SK-N-SH treated with all-trans-retinoic acid at 6 μM for 48 hours (cell line): ENCODE data around the gene OR7A10.

Experiments
- ATAC-seq: fragments of 200-7000 bp; cut with Tn5 transposase; 3 replicates; pipeline ENCODE4 v1.9.1; 2020; ENCODE audit warnings: mild to moderate bottlenecking, moderate library complexity
- ARNTL ChIP-seq: fragments of 450-650 bp; formaldehyde crosslinking; IDR thresholded peaks from 2 replicates; pipeline ENCODE4 v1.5.0; 2020; ENCODE audit warnings: low read depth, mild to moderate bottlenecking, moderate library complexity, borderline replicate concordance
- BACH2 ChIP-seq: fragments of 250-450 bp; sonication (Bioruptor Pico); IDR thresholded peaks from 2 replicates; pipeline ENCODE4 v1.9.0; 2021; ENCODE audit warnings: mild to moderate bottlenecking, borderline replicate concordance
- CSDC2 ChIP-seq: fragments of 250-450 bp; sonication (Bioruptor Pico); IDR thresholded peaks from 2 replicates; pipeline ENCODE4 v1.5.0; 2020; ENCODE audit warnings: mild to moderate bottlenecking, moderate library complexity
- ESRRG ChIP-seq: fragments of 250-450 bp; sonication (Bioruptor Pico); IDR thresholded peaks from 2 replicates; pipeline ENCODE4 v1.6.1; 2021; ENCODE audit warnings: mild to moderate bottlenecking
- GLIS3 ChIP-seq: fragments of 250-450 bp; sonication (Bioruptor Pico); IDR thresholded peaks from 2 replicates; pipeline ENCODE4 v1.5.0; 2020; ENCODE audit warnings: mild to moderate bottlenecking, moderate library complexity
- ISL1 ChIP-seq: fragments of 250-450 bp; sonication (Bioruptor Pico); IDR thresholded peaks from 2 replicates; pipeline ENCODE4 v2.1.2; 2022; ENCODE audit warnings: mild to moderate bottlenecking, moderate library complexity
- OSR1 ChIP-seq: fragments of 250-450 bp; sonication (Bioruptor Pico); IDR thresholded peaks from 2 replicates; pipeline ENCODE4 v1.8.0; 2022; ENCODE audit warnings: moderate library complexity, mild to moderate bottlenecking, inconsistent platforms
- PPARA ChIP-seq: fragments of 250-450 bp; sonication (Bioruptor Pico); IDR thresholded peaks from 2 replicates; pipeline ENCODE4 v1.5.0; 2020; ENCODE audit warnings: mild to moderate bottlenecking, borderline replicate concordance
- RARB ChIP-seq: fragments of 250-450 bp; sonication (Bioruptor Pico); IDR thresholded peaks from 2 replicates; pipeline ENCODE4 v1.8.0; 2021; ENCODE audit warnings: mild to moderate bottlenecking, moderate library complexity
- SNAI2 ChIP-seq: fragments of 250-450 bp; sonication (Bioruptor Pico); IDR thresholded peaks from 2 replicates; pipeline ENCODE4 v1.5.0; 2020; ENCODE audit warnings: mild to moderate bottlenecking, moderate library complexity
- TCF4 ChIP-seq: fragments of 250-450 bp; sonication (Bioruptor Pico); IDR thresholded peaks from 2 replicates; pipeline ENCODE4 v1.8.0; 2021; ENCODE audit warnings: mild to moderate bottlenecking, moderate library complexity, borderline replicate concordance
- TOX ChIP-seq: fragments of 250-450 bp; sonication (Bioruptor Pico); IDR thresholded peaks from 2 replicates; pipeline ENCODE4 v1.8.0; 2021; ENCODE audit warnings: mild to moderate bottlenecking, moderate library complexity, borderline replicate concordance
- ZC3H10 ChIP-seq: fragments of 250-450 bp; sonication (Bioruptor Pico); IDR thresholded peaks from 2 replicates; pipeline ENCODE4 v1.5.1; 2021; ENCODE audit warnings: mild to moderate bottlenecking, moderate library complexity
- ZFP3 ChIP-seq: fragments of 250-450 bp; sonication (Bioruptor Pico); IDR thresholded peaks from 2 replicates; pipeline ENCODE4 v1.5.0; 2020; ENCODE audit warnings: mild to moderate bottlenecking, moderate library complexity
- ZFP30 ChIP-seq: fragments of 450-650 bp; formaldehyde crosslinking; IDR thresholded peaks from 2 replicates; pipeline ENCODE4 v1.5.0; 2022; ENCODE audit warnings: mild to moderate bottlenecking, moderate library complexity
- ZNF565 ChIP-seq: fragments of 450-650 bp; formaldehyde crosslinking; conservative IDR thresholded peaks from 2 replicates; pipeline ENCODE4 v1.5.0; 2020; ENCODE audit warnings: low read depth, mild to moderate bottlenecking, moderate library complexity
- ZNF70 ChIP-seq: fragments of 450-650 bp; formaldehyde crosslinking; IDR thresholded peaks from 2 replicates; pipeline ENCODE4 v1.5.0; 2020; ENCODE audit warnings: mild to moderate bottlenecking, moderate library complexity
- ZNF8 ChIP-seq: fragments of 450-650 bp; formaldehyde crosslinking; IDR thresholded peaks from 2 replicates; pipeline ENCODE4 v1.5.0; 2020; ENCODE audit warnings: mild to moderate bottlenecking, moderate library complexity
- TF ChIP-seq, protein P1 (sequence below): fragments of 250-450 bp; sonication (Bioruptor Pico); IDR thresholded peaks from 2 replicates; pipeline ENCODE4 v1.8.0; 2021; ENCODE audit warnings: low read depth, mild to moderate bottlenecking, moderate library complexity, borderline replicate concordance
- TF ChIP-seq, protein P2 (sequence below): fragments of 250-450 bp; sonication (Bioruptor Pico); IDR thresholded peaks from 2 replicates; pipeline ENCODE4 v1.5.0; 2020; ENCODE audit warnings: mild to moderate bottlenecking, moderate library complexity
- TF ChIP-seq, protein P3 (sequence below): fragments of 250-450 bp; sonication (Bioruptor Pico); IDR thresholded peaks from 2 replicates; pipeline ENCODE4 v1.8.0; 2020; ENCODE audit warnings: mild to moderate bottlenecking, moderate library complexity, borderline replicate concordance

Gene OR7A10

GRCh38 chr19:14840206-14840605 lies 8.5 kb downstream of the OR7A10 start:
- ATAC-seq = no peak
- TF ChIP-seq BACH2 (CRISPR knock-in tag) (no peak), ZFP30 (CRISPR knock-in tag) (no peak), ISL1 (no peak), CSDC2 (CRISPR knock-in tag) (no peak), ZNF70 (CRISPR knock-in tag) (no peak), ESRRG (CRISPR knock-in tag) (no peak), ZFP3 (CRISPR knock-in tag) (no peak), TCF4 (no peak), ZNF565 (CRISPR knock-in tag) (no peak), PPARA (CRISPR knock-in tag) (no peak), ZNF8 (CRISPR knock-in tag) (no peak), RARB (CRISPR knock-in tag) (no peak), OSR1 (no peak)
- TF ChIP-seq, protein P1, sequence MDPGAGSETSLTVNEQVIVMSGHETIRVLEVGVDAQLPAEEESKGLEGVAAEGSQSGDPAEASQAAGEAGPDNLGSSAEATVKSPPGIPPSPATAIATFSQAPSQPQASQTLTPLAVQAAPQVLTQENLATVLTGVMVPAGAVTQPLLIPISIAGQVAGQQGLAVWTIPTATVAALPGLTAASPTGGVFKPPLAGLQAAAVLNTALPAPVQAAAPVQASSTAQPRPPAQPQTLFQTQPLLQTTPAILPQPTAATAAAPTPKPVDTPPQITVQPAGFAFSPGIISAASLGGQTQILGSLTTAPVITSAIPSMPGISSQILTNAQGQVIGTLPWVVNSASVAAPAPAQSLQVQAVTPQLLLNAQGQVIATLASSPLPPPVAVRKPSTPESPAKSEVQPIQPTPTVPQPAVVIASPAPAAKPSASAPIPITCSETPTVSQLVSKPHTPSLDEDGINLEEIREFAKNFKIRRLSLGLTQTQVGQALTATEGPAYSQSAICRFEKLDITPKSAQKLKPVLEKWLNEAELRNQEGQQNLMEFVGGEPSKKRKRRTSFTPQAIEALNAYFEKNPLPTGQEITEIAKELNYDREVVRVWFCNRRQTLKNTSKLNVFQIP (CRISPR knock-in tag) = no peak
- TF ChIP-seq, protein P2, sequence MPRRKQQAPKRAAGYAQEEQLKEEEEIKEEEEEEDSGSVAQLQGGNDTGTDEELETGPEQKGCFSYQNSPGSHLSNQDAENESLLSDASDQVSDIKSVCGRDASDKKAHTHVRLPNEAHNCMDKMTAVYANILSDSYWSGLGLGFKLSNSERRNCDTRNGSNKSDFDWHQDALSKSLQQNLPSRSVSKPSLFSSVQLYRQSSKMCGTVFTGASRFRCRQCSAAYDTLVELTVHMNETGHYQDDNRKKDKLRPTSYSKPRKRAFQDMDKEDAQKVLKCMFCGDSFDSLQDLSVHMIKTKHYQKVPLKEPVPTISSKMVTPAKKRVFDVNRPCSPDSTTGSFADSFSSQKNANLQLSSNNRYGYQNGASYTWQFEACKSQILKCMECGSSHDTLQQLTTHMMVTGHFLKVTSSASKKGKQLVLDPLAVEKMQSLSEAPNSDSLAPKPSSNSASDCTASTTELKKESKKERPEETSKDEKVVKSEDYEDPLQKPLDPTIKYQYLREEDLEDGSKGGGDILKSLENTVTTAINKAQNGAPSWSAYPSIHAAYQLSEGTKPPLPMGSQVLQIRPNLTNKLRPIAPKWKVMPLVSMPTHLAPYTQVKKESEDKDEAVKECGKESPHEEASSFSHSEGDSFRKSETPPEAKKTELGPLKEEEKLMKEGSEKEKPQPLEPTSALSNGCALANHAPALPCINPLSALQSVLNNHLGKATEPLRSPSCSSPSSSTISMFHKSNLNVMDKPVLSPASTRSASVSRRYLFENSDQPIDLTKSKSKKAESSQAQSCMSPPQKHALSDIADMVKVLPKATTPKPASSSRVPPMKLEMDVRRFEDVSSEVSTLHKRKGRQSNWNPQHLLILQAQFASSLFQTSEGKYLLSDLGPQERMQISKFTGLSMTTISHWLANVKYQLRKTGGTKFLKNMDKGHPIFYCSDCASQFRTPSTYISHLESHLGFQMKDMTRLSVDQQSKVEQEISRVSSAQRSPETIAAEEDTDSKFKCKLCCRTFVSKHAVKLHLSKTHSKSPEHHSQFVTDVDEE (CRISPR knock-in tag) = no peak
- TF ChIP-seq, protein P3, sequence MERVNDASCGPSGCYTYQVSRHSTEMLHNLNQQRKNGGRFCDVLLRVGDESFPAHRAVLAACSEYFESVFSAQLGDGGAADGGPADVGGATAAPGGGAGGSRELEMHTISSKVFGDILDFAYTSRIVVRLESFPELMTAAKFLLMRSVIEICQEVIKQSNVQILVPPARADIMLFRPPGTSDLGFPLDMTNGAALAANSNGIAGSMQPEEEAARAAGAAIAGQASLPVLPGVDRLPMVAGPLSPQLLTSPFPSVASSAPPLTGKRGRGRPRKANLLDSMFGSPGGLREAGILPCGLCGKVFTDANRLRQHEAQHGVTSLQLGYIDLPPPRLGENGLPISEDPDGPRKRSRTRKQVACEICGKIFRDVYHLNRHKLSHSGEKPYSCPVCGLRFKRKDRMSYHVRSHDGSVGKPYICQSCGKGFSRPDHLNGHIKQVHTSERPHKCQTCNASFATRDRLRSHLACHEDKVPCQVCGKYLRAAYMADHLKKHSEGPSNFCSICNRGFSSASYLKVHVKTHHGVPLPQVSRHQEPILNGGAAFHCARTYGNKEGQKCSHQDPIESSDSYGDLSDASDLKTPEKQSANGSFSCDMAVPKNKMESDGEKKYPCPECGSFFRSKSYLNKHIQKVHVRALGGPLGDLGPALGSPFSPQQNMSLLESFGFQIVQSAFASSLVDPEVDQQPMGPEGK (CRISPR knock-in tag) = no peak

DNA sequence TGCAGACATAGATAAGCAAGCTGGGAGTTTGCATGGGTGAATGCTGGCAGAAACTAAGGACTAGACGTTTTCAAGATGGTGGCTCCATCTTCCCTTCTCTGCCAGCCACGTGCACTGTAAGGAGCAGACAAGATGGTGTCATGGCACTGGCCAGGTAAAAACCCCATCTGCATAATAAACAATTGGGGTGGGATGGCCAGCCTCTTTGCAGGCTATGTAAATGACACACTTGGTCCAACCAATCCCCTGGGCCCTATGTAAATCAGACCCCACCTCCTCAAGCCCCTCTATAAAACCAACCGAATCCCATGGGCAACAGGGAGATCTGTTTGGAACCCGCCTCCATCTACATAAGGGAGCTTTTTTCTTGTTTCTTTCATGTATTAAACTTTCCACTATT lies 11.3 kb downstream of the OR7A10 start:
- no peak for ATAC-seq
- TF ChIP-seq BACH2 (CRISPR knock-in tag) (no peak), ZNF565 (CRISPR knock-in tag) (no peak), SNAI2 (CRISPR knock-in tag) (no peak), GLIS3 (CRISPR knock-in tag) (no peak), OSR1 (no peak), ESRRG (CRISPR knock-in tag) (no peak), ZFP30 (CRISPR knock-in tag) (no peak), ZNF8 (CRISPR knock-in tag) (no peak), CSDC2 (CRISPR knock-in tag) (no peak), TOX (CRISPR knock-in tag) (no peak), ISL1 (no peak), RARB (CRISPR knock-in tag) (no peak), ZC3H10 (CRISPR knock-in tag) (no peak), TCF4 (no peak), ARNTL (CRISPR knock-in tag) (no peak)
- TF ChIP-seq, protein P3 (CRISPR knock-in tag) = no peak
- TF ChIP-seq, protein P1 (CRISPR knock-in tag) = no peak
- TF ChIP-seq, protein P2 (CRISPR knock-in tag) = no peak
